K562 (cell line): ENCODE results near the gene POLR3K. TPM values are rescaled to one million over a fixed set of nuclear protein-coding genes. Genes with fewer than 3 reads are reported as not detected.
A peak's percentile ranks its signal among the peaks of the same experiment; 100 is the strongest.

Experiments
- ATF7 ChIP-seq: fragments of 450-650 bp; IDR thresholded peaks from 2 replicates; pipeline ENCODE4 v1.7.1; 2014; ENCODE audit warnings: mild to moderate bottlenecking, moderate library complexity
- ELF1 ChIP-seq: fragments of 200-800 bp; sonication (Bioruptor generic); IDR thresholded peaks from 2 replicates; pipeline ENCODE4 v1.6.1; 2016; ENCODE audit warnings: missing genetic modification characterization, missing compliant biosample characterization
- FOXK2 ChIP-seq, 2 experiments: fragments of 450-650 bp; IDR thresholded peaks in 1 of 2; conservative IDR thresholded peaks in 1 of 2; 2 replicates each; pipeline ENCODE4 v1.6.1; 2016; ENCODE audit warnings: low read depth in 2 of 2, mild to moderate bottlenecking in 1 of 2
- GTF2E2 ChIP-seq: fragments of 200-800 bp; sonication (Bioruptor generic); IDR thresholded peaks from 2 replicates; pipeline ENCODE4 v1.6.1; 2016; ENCODE audit warnings: missing genetic modification characterization, missing compliant biosample characterization
- JUND ChIP-seq, 2 experiments: IDR thresholded peaks; 2 replicates in 1 of 2; 3 replicates in 1 of 2; pipeline ENCODE4 v1.6.1; 2011; ENCODE audit warnings: borderline replicate concordance in 2 of 2, low read depth in 2 of 2, low read length in 2 of 2, improper control_type of control experiment in 1 of 2, missing biosample characterization in 1 of 2, missing genetic modification characterization in 1 of 2, missing genetic modification reagents in 1 of 2
- MXI1 ChIP-seq: IDR thresholded peaks from 2 replicates; pipeline ENCODE4 v1.6.1; 2011; ENCODE audit warnings: low read depth, mild to moderate bottlenecking, improper control_type of control experiment, low read length
- NCOR1 ChIP-seq: fragments of 450-650 bp; IDR thresholded peaks from 2 replicates; pipeline ENCODE4 v1.6.1; 2016; ENCODE audit warnings: mild to moderate bottlenecking, moderate library complexity
- PCBP1 ChIP-seq: fragments of 200-400 bp; formaldehyde crosslinking; IDR thresholded peaks from 2 replicates; pipeline ENCODE4 v1.6.1; 2018; ENCODE audit warnings: mild to moderate bottlenecking, low read depth, low read length; ENCODE audit not compliant: poor library complexity, severe bottlenecking
- RCOR1 ChIP-seq, 2 experiments: IDR thresholded peaks; 2 replicates each; pipeline ENCODE4 v1.6.1; 2012; ENCODE audit warnings: low read depth in 2 of 2, low read length in 2 of 2, borderline replicate concordance in 1 of 2, improper control_type of control experiment in 1 of 2
- SMARCA5 ChIP-seq: fragments of 450-650 bp; IDR thresholded peaks from 2 replicates; pipeline ENCODE4 v1.6.1; 2016
- ZBTB7A ChIP-seq: IDR thresholded peaks from 2 replicates; pipeline ENCODE4 v1.6.1; 2011; ENCODE audit warnings: low read depth, mild to moderate bottlenecking, low read length, moderate library complexity, borderline replicate concordance; ENCODE audit not compliant: control insufficient read depth
- ZFP30 ChIP-seq: fragments of 250-450 bp; sonication (Bioruptor Pico); IDR thresholded peaks from 2 replicates; pipeline ENCODE4 v1.8.0; 2022; ENCODE audit warnings: moderate library complexity, mild to moderate bottlenecking, inconsistent platforms, borderline replicate concordance
- polyA plus RNA-seq, 8 experiments: library from polyadenylated mRNA; depleted of rRNA in 4 of 8; stranded (reverse) in 5 of 8; unstranded in 3 of 8; fragments of >200 nt; fragmentation: Nextera tagmentation in 2 of 8; fragmentation: Illumina TruSeq in 1 of 8; extraction: Ambion mirVana in 2 of 8; extraction: Trizol in 1 of 8; gene quantifications; 2 replicates each; pipeline versions ENCODE4 v1.2.1 to v1.2.3, GENCODE V29; 2011 to 2014; ENCODE audit warnings: inconsistent platforms in 1 of 8, missing spikeins in 1 of 8
- total RNA-seq, 7 experiments: library from RNA; depleted of rRNA in 6 of 7; stranded (reverse); fragments of >200 nt in 6 of 7; fragmentation: Illumina TruSeq in 2 of 7; extraction: Trizol in 2 of 7; gene quantifications; 2 replicates each; pipeline versions ENCODE4 v1.2.1 to v1.2.3, GENCODE V29; 2011 to 2021; ENCODE audit warnings: low replicate concordance in 1 of 7
- TF ChIP-seq, protein P1 (sequence below), 2 experiments: fragments of 450-650 bp in 1 of 2; sonication (generic) in 1 of 2; formaldehyde crosslinking in 1 of 2; IDR thresholded peaks in 1 of 2; conservative IDR thresholded peaks in 1 of 2; 2 replicates each; pipeline versions ENCODE4 v1.6.1 to v1.8.1; 2016 to 2023; ENCODE audit warnings: mild to moderate bottlenecking in 2 of 2, moderate library complexity in 2 of 2, inconsistent platforms in 1 of 2, missing genetic modification reagents in 1 of 2
- TF ChIP-seq, protein P2 (sequence below): fragments of 250-450 bp; sonication (Bioruptor Pico); IDR thresholded peaks from 2 replicates; pipeline ENCODE4 v1.8.0; 2021; ENCODE audit warnings: moderate library complexity, mild to moderate bottlenecking, inconsistent platforms
- TF ChIP-seq, protein P3 (sequence below): fragments of 200-800 bp; sonication (Bioruptor generic); IDR thresholded peaks from 2 replicates; pipeline ENCODE4 v1.6.1; 2017; ENCODE audit warnings: missing genetic modification characterization, missing compliant biosample characterization
- TF ChIP-seq, protein P4 (sequence below): IDR thresholded peaks from 3 replicates; pipeline ENCODE4 v1.6.1; 2011; ENCODE audit warnings: borderline replicate concordance, mild to moderate bottlenecking, moderate library complexity; ENCODE audit not compliant: insufficient read length; ENCODE audit errors: extremely low read depth
- TF ChIP-seq, protein P5 (sequence below): sonication (generic); formaldehyde crosslinking; IDR thresholded peaks from 2 replicates; pipeline ENCODE4 v1.8.1; 2023; ENCODE audit warnings: mild to moderate bottlenecking, missing genetic modification reagents

POLR3K gene
- total and polyA plus RNA-seq, 9 of the 15 experiments (the other 6 are each of a cell fraction or from before 2014, with no cell fraction given), result 42.1 to 315 (median 86.7) TPM

DNA sequence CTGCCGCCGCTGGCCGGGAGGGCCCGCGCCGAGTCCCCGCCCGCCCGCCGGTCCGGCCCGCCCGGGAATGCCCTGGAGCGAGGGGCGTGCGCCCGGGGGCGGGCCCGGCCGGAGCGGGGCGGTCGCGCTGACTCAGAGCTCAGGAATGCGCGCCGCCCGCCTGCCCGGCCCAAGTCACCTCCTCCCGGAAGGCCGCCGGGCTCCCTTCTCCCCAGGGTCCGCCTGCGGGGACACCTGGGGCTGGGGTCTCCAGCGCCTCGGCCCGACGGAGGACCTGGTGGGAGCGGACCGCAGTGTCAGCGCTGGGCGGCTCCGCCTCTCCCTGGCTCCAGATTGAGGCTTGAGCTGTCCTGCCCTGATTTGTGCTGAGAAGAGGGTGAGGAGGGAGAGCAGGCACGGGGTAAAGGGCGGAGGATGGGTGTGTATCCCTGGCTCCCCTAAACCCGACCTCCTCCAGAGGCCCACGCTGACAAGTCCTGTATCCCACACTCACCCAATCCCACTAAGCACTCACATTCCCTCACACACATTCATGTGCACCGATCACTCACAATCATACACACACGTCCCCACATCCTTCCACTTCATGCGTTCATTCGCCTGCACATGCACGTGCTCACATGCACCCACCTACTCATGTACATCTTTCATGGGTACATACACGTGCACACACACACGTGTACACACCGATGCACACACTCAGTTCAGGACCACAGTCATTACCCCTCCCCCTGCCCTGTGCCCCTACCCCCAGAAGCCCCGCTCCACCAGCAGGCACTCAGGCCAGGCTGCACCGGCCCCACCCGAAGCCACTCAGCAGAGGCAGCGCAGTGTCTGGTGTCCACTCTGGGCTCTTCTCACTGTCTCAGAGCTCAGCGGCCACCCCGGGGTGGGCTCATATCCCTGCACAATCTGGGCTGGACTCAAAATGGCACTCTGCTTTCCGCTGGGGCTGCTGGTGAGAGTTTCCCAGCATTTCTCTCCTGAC lies 19.4 kb upstream of the POLR3K start, which contains the start of gene RHBDF1 (continued):
- TF ChIP-seq, protein P1, sequence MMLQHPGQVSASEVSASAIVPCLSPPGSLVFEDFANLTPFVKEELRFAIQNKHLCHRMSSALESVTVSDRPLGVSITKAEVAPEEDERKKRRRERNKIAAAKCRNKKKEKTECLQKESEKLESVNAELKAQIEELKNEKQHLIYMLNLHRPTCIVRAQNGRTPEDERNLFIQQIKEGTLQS (IDR thresholded peaks at IDR 0.05), result peak; percentile 93
- TF ChIP-seq, protein P1 (CRISPR knock-in tag; conservative IDR thresholded peaks at IDR 0.05), result peak; percentile 49; the same call in 1 of the 2 replicates
- TF ChIP-seq PCBP1 (peak; percentile 91), NCOR1 (no peak), MXI1 (no peak), ZBTB7A (peak; percentile 60; the same call in 1 of the 2 replicates), JUND (IDR thresholded peaks at IDR 0.05; ENCODE audit: borderline replicate concordance, low read depth, low read length) (peak; percentile 98), JUND (tag; IDR thresholded peaks at IDR 0.05; ENCODE audit: borderline replicate concordance, low read depth, low read length) (peak; percentile 93; the same call in 2 of the 3 replicates), RCOR1 (IDR thresholded peaks at IDR 0.05; ENCODE audit: borderline replicate concordance in 1 of 2, low read depth in 2 of 2, low read length in 2 of 2) (peak; percentile 63 to 93; a peak in 3 of 4 replicates), GTF2E2 (tag) (no peak), ZFP30 (CRISPR knock-in tag) (no peak), ATF7 (peak; percentile 90), ELF1 (0 out of 2 replicates have a peak, but pooled peaks have one; percentile 29), FOXK2 (conservative IDR thresholded peaks at IDR 0.05 in 1 of 2, IDR thresholded peaks at IDR 0.05 in 1 of 2; ENCODE audit: low read depth in 2 of 2) (no peak), SMARCA5 (peak; percentile 98)
- TF ChIP-seq, protein P2, sequence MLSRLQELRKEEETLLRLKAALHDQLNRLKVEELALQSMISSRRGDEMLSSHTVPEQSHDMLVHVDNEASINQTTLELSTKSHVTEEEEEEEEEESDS (CRISPR knock-in tag), result no peak
- TF ChIP-seq, protein P3, sequence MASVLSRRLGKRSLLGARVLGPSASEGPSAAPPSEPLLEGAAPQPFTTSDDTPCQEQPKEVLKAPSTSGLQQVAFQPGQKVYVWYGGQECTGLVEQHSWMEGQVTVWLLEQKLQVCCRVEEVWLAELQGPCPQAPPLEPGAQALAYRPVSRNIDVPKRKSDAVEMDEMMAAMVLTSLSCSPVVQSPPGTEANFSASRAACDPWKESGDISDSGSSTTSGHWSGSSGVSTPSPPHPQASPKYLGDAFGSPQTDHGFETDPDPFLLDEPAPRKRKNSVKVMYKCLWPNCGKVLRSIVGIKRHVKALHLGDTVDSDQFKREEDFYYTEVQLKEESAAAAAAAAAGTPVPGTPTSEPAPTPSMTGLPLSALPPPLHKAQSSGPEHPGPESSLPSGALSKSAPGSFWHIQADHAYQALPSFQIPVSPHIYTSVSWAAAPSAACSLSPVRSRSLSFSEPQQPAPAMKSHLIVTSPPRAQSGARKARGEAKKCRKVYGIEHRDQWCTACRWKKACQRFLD (CRISPR knock-in tag), result no peak
- TF ChIP-seq, protein P4, sequence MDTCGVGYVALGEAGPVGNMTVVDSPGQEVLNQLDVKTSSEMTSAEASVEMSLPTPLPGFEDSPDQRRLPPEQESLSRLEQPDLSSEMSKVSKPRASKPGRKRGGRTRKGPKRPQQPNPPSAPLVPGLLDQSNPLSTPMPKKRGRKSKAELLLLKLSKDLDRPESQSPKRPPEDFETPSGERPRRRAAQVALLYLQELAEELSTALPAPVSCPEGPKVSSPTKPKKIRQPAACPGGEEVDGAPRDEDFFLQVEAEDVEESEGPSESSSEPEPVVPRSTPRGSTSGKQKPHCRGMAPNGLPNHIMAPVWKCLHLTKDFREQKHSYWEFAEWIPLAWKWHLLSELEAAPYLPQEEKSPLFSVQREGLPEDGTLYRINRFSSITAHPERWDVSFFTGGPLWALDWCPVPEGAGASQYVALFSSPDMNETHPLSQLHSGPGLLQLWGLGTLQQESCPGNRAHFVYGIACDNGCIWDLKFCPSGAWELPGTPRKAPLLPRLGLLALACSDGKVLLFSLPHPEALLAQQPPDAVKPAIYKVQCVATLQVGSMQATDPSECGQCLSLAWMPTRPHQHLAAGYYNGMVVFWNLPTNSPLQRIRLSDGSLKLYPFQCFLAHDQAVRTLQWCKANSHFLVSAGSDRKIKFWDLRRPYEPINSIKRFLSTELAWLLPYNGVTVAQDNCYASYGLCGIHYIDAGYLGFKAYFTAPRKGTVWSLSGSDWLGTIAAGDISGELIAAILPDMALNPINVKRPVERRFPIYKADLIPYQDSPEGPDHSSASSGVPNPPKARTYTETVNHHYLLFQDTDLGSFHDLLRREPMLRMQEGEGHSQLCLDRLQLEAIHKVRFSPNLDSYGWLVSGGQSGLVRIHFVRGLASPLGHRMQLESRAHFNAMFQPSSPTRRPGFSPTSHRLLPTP, result peak; percentile 87
- TF ChIP-seq, protein P5, sequence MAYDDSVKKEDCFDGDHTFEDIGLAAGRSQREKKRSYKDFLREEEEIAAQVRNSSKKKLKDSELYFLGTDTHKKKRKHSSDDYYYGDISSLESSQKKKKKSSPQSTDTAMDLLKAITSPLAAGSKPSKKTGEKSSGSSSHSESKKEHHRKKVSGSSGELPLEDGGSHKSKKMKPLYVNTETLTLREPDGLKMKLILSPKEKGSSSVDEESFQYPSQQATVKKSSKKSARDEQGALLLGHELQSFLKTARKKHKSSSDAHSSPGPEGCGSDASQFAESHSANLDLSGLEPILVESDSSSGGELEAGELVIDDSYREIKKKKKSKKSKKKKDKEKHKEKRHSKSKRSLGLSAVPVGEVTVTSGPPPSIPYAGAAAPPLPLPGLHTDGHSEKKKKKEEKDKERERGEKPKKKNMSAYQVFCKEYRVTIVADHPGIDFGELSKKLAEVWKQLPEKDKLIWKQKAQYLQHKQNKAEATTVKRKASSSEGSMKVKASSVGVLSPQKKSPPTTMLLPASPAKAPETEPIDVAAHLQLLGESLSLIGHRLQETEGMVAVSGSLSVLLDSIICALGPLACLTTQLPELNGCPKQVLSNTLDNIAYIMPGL (CRISPR knock-in tag), result no peak
